HUES6 (cell line): ENCODE data around the gene DCAF17.
"Not testable (repeated sequence)": the region's sequence is repeated elsewhere in the genome, so short reads cannot be mapped to it uniquely, and the experiment has no call there.

Source experiments
- H3K27ac ChIP-seq: 2 replicates; pipeline ENCODE4 v1.7.0; 2013; ENCODE audit warnings: low read depth, mild to moderate bottlenecking, low read length, inconsistent platforms
- H3K27me3 ChIP-seq: 2 replicates; pipeline ENCODE4 v1.6.1; 2013; ENCODE audit warnings: low read length; ENCODE audit not compliant: control insufficient read depth, insufficient read depth
- H3K36me3 ChIP-seq: 2 replicates; pipeline ENCODE4 v1.6.1; 2013; ENCODE audit warnings: low read length; ENCODE audit not compliant: control insufficient read depth, insufficient read depth
- H3K4me1 ChIP-seq: 2 replicates; pipeline ENCODE4 v1.6.1; 2013; ENCODE audit warnings: low read length; ENCODE audit not compliant: control insufficient read depth, insufficient read depth
- H3K4me3 ChIP-seq: 2 replicates; pipeline ENCODE4 v1.5.1; 2013; ENCODE audit warnings: low read depth, low read length
- H3K9ac ChIP-seq: one replicate; pipeline ENCODE4 v1.6.1; 2013; ENCODE audit warnings: mild to moderate bottlenecking, low read length
- H3K9me3 ChIP-seq: 2 replicates; pipeline ENCODE4 v1.6.1; 2013; ENCODE audit warnings: low read depth, low read length; ENCODE audit not compliant: control insufficient read depth, insufficient read depth

The DCAF17 gene

GRCh38 chr2:171485116-171485515, 51.1 kb downstream of the DCAF17 start:
- Histone ChIP-seq H3K4me1 (peaks cover 13% of the 10 kb centered on the region), H3K27ac (no peak overlapping the region), H3K9ac (no peak overlapping the region), H3K27me3 (no peaks in the 10 kb centered on the region), H3K36me3 (peaks cover 34% of the 10 kb centered on the region), H3K9me3 (no peaks in the 10 kb centered on the region), H3K4me3 (no peak overlapping the region)

- Histone ChIP-seq H3K27me3 (no peaks in the 10 kb centered on the region), H3K9me3 (no peaks in the 10 kb centered on the region), H3K4me1 (peaks cover 15% of the 10 kb centered on the region), H3K27ac (no peak overlapping the region), H3K9ac (no peak overlapping the region), H3K4me3 (no peak overlapping the region), H3K36me3 (peaks cover 17% of the 10 kb centered on the region)
Measured at GRCh38 chr2:171487201-171487600, 53.2 kb downstream of the DCAF17 start.

GRCh38 chr2:171487803-171488259, 53.8 kb downstream of the DCAF17 start:
- Histone ChIP-seq H3K9me3 (no peaks in the 10 kb centered on the region), H3K27ac (no peak overlapping the region), H3K9ac (no peak overlapping the region), H3K36me3 (peaks cover 15% of the 10 kb centered on the region), H3K4me3 (no peak overlapping the region), H3K27me3 (no peaks in the 10 kb centered on the region), H3K4me1 (peaks cover 11% of the 10 kb centered on the region)

GRCh38 chr2:171490577-171490976, 56.6 kb downstream of the DCAF17 start:
- H3K4me1 ChIP-seq: peaks cover 7% of the 10 kb centered on the region
- H3K27ac ChIP-seq: no peak overlapping the region
- H3K4me3 ChIP-seq: no peak overlapping the region
- H3K36me3 ChIP-seq: no peaks in the 10 kb centered on the region
- H3K27me3 ChIP-seq: no peaks in the 10 kb centered on the region
- no peaks in the 10 kb centered on the region for H3K9me3 ChIP-seq
- H3K9ac ChIP-seq: no peak overlapping the region

- no peak overlapping the region for H3K4me3 ChIP-seq
- no peaks in the 10 kb centered on the region for H3K9me3 ChIP-seq
- H3K27ac ChIP-seq: no peak overlapping the region
- peaks cover 7% of the 10 kb centered on the region for H3K4me1 ChIP-seq
- no peaks in the 10 kb centered on the region for H3K27me3 ChIP-seq
- H3K9ac ChIP-seq: no peak overlapping the region
- no peaks in the 10 kb centered on the region for H3K36me3 ChIP-seq
Measured at GRCh38 chr2:171491292-171491691, 57.3 kb downstream of the DCAF17 start.

GRCh38 chr2:171492664-171493063, 58.6 kb downstream of the DCAF17 start:
- peaks cover 7% of the 10 kb centered on the region for H3K4me1 ChIP-seq
- no peak overlapping the region for H3K9ac ChIP-seq
- H3K27me3 ChIP-seq: no peaks in the 10 kb centered on the region
- no peaks in the 10 kb centered on the region for H3K36me3 ChIP-seq
- no peak overlapping the region for H3K4me3 ChIP-seq
- H3K9me3 ChIP-seq: peaks cover 4% of the 10 kb centered on the region
- no peak overlapping the region for H3K27ac ChIP-seq

- not testable (repeated sequence) for H3K4me3 ChIP-seq, H3K27me3 ChIP-seq, H3K27ac ChIP-seq, H3K9me3 ChIP-seq, H3K9ac ChIP-seq, H3K4me1 ChIP-seq, H3K36me3 ChIP-seq
Measured at GRCh38 chr2:171497664-171498063, 63.6 kb downstream of the DCAF17 start.

GRCh38 chr2:171505374-171505773, 71.3 kb downstream of the DCAF17 start:
- H3K4me3 ChIP-seq: no peak overlapping the region
- H3K36me3 ChIP-seq: no peaks in the 10 kb centered on the region
- H3K9ac ChIP-seq: no peak overlapping the region
- 0 out of 2 replicates have a peak, but pooled peaks cover 5% of the 10 kb centered on the region for H3K9me3 ChIP-seq
- H3K4me1 ChIP-seq: no peaks in the 10 kb centered on the region
- H3K27me3 ChIP-seq: no peaks in the 10 kb centered on the region
- H3K27ac ChIP-seq: no peak overlapping the region

GRCh38 chr2:171509945-171510731, 76.1 kb downstream of the DCAF17 start:
- Histone ChIP-seq H3K4me1 (peaks cover 14% of the 10 kb centered on the region), H3K9ac (no peak overlapping the region), H3K36me3 (no peaks in the 10 kb centered on the region), H3K27me3 (no peaks in the 10 kb centered on the region), H3K9me3 (no peaks in the 10 kb centered on the region), H3K4me3 (no peak overlapping the region), H3K27ac (no peak overlapping the region)

GRCh38 chr2:171512014-171512413, 78.0 kb downstream of the DCAF17 start:
- Histone ChIP-seq H3K36me3 (no peaks in the 10 kb centered on the region), H3K27ac (no peak overlapping the region), H3K4me3 (no peak overlapping the region), H3K27me3 (0 out of 2 replicates have a peak, but pooled peaks cover 3% of the 10 kb centered on the region), H3K4me1 (peaks cover 21% of the 10 kb centered on the region), H3K9ac (no peak overlapping the region), H3K9me3 (no peaks in the 10 kb centered on the region)

- Histone ChIP-seq H3K27me3 (0 out of 2 replicates have a peak, but pooled peaks cover 3% of the 10 kb centered on the region), H3K9ac (no peak overlapping the region), H3K9me3 (no peaks in the 10 kb centered on the region), H3K4me1 (peaks cover 21% of the 10 kb centered on the region), H3K27ac (no peak overlapping the region), H3K4me3 (no peak overlapping the region), H3K36me3 (no peaks in the 10 kb centered on the region)
Measured at GRCh38 chr2:171512683-171513195, 78.7 kb downstream of the DCAF17 start.
